Neuronal stem cell (in vitro differentiated cells): ENCODE data around the gene MUSK.

Experiments used
- DNase-seq: peaks from one replicate; pipeline ENCODE4 v3.0.0-alpha.2; 2013; ENCODE audit warnings: low spot score
- H2AFZ ChIP-seq: one replicate; pipeline ENCODE4 v1.6.1; 2013; ENCODE audit warnings: mild to moderate bottlenecking, low read length, inconsistent platforms
- H2AK5ac ChIP-seq: 2 replicates; pipeline ENCODE4 v1.6.1; 2013; ENCODE audit warnings: low read depth, mild to moderate bottlenecking, inconsistent platforms, low read length, moderate library complexity, mixed read lengths
- H2BK120ac ChIP-seq: 2 replicates; pipeline ENCODE4 v1.6.1; 2013; ENCODE audit warnings: low read depth, mild to moderate bottlenecking, inconsistent platforms, low read length, moderate library complexity, mixed read lengths
- H2BK12ac ChIP-seq: one replicate; pipeline ENCODE4 v1.6.1; 2013; ENCODE audit warnings: low read length, inconsistent platforms
- H2BK15ac ChIP-seq: 2 replicates; pipeline ENCODE4 v1.6.1; 2013; ENCODE audit warnings: mild to moderate bottlenecking, low read length, inconsistent platforms, mixed read lengths
- H2BK5ac ChIP-seq: one replicate; pipeline ENCODE4 v1.6.1; 2013; ENCODE audit warnings: inconsistent platforms, mild to moderate bottlenecking, low read length, moderate library complexity
- H3K14ac ChIP-seq: one replicate; pipeline ENCODE4 v1.6.1; 2013; ENCODE audit warnings: low read length, inconsistent platforms
- H3K18ac ChIP-seq: 2 replicates; pipeline ENCODE4 v1.6.1; 2013; ENCODE audit warnings: low read length, inconsistent platforms
- H3K23ac ChIP-seq: 2 replicates; pipeline ENCODE4 v1.6.1; 2013; ENCODE audit warnings: low read depth, mild to moderate bottlenecking, mixed read lengths, low read length, inconsistent platforms; ENCODE audit not compliant: poor library complexity
- H3K27ac ChIP-seq: replicated peaks from 3 replicates; pipeline ENCODE4 v1.5.1; 2013; ENCODE audit warnings: low read length, inconsistent platforms
- H3K27me3 ChIP-seq, 3 experiments: 2 replicates each; pipeline ENCODE4 v1.6.1; 2013; ENCODE audit warnings: low read length in 3 of 3, mild to moderate bottlenecking in 2 of 3, inconsistent platforms in 1 of 3, low read depth in 1 of 3, mixed read lengths in 1 of 3, moderate library complexity in 1 of 3; ENCODE audit not compliant: control insufficient read depth in 3 of 3, insufficient read depth in 3 of 3
- H3K36me3 ChIP-seq, 2 donors: replicated peaks in 1 of 2; 2 replicates each; pipeline ENCODE4 v1.6.1; 2013; ENCODE audit warnings: low read length in 2 of 2; ENCODE audit not compliant: control insufficient read depth in 2 of 2, insufficient read depth in 2 of 2
- H3K4ac ChIP-seq: 2 replicates; pipeline ENCODE4 v1.6.1; 2013; ENCODE audit warnings: inconsistent platforms, mild to moderate bottlenecking, low read length, moderate library complexity
- H3K4me1 ChIP-seq, 2 donors: 1 replicate in 1 of 2; 2 replicates in 1 of 2; pipeline ENCODE4 v1.6.1; 2013; ENCODE audit warnings: low read length in 2 of 2, low read depth in 1 of 2; ENCODE audit not compliant: control insufficient read depth in 2 of 2, insufficient read depth in 1 of 2
- H3K4me2 ChIP-seq: one replicate; pipeline ENCODE4 v1.6.1; 2013; ENCODE audit warnings: mild to moderate bottlenecking, low read length, inconsistent platforms; ENCODE audit not compliant: insufficient read depth, poor library complexity, severe bottlenecking
- H3K4me3 ChIP-seq, 2 donors: 2 replicates each; pipeline ENCODE4 v1.5.1; 2013; ENCODE audit warnings: low read length in 2 of 2, mild to moderate bottlenecking in 2 of 2, inconsistent platforms in 1 of 2, moderate library complexity in 1 of 2
- H3K79me1 ChIP-seq: one replicate; pipeline ENCODE4 v1.6.1; 2013; ENCODE audit warnings: low read depth, mild to moderate bottlenecking, inconsistent platforms, low read length, moderate library complexity
- H3K9ac ChIP-seq: one replicate; pipeline ENCODE4 v1.6.1; 2013; ENCODE audit warnings: mild to moderate bottlenecking, low read depth, low read length, inconsistent platforms; ENCODE audit not compliant: poor library complexity
- H3K9me3 ChIP-seq, 2 donors: replicated peaks in 1 of 2; 2 replicates each; pipeline versions ENCODE3 to v1.6.1; 2013; ENCODE audit warnings: low read length in 2 of 2, mild to moderate bottlenecking in 2 of 2, inconsistent platforms in 1 of 2, low read depth in 1 of 2, mixed read lengths in 1 of 2, moderate library complexity in 1 of 2; ENCODE audit not compliant: control insufficient read depth in 2 of 2, insufficient read depth in 1 of 2
- H4K8ac ChIP-seq: one replicate; pipeline ENCODE4 v1.6.1; 2013; ENCODE audit warnings: low read depth, mild to moderate bottlenecking, inconsistent platforms, low read length, moderate library complexity
- H4K91ac ChIP-seq: one replicate; pipeline ENCODE4 v1.6.1; 2013; ENCODE audit warnings: low read length, low read depth, mild to moderate bottlenecking, inconsistent platforms; ENCODE audit not compliant: poor library complexity
- WGBS, 2 donors: extraction: QIAGEN DNeasy Blood & Tissue Kit; methylation state at CpG; one replicate each; pipeline ENCODE4 v1.1.7; 2013; ENCODE audit warnings: missing lambda C conversion rate in 2 of 2, mixed read lengths in 1 of 2; ENCODE audit not compliant: insufficient read length in 2 of 2, insufficient replicate concordance in 1 of 2; ENCODE audit errors: extremely low coverage in 2 of 2; 5-methylcytosine and 5-hydroxymethylcytosine counted together

The MUSK gene

GRCh38 chr9:110830495-110830894 is 161.9 kb downstream of the MUSK start:
- no peak overlapping the region for H4K8ac ChIP-seq
- no peak overlapping the region for H2BK5ac ChIP-seq

GRCh38 chr9:110832926-110833325 is 164.3 kb downstream of the MUSK start:
- Histone ChIP-seq H3K4me1 (peaks cover 0 to 5% of the 10 kb centered on the region in 2 donors), H3K27me3 (no peaks in the 10 kb centered on the region), H2BK5ac (no peak overlapping the region), H3K36me3 (no peaks in the 10 kb centered on the region), H4K8ac (no peak overlapping the region), H2AK5ac (no peak overlapping the region), H2BK12ac (no peak overlapping the region), H3K4ac (no peak overlapping the region), H3K9ac (no peak overlapping the region), H3K4me2 (no peak overlapping the region), H3K18ac (no peak overlapping the region), H3K4me3 (no peak overlapping the region), H2AFZ (no peak overlapping the region), H2BK120ac (no peak overlapping the region), H3K23ac (no peak overlapping the region), H3K79me1 (peaks cover 2% of the 10 kb centered on the region), H3K14ac (no peak overlapping the region), H3K9me3 (peaks cover 0 to 2% of the 10 kb centered on the region in 2 donors), H2BK15ac (no peak overlapping the region), H4K91ac (no peak overlapping the region), H3K27ac (no peak overlapping the region)
- no peak for DNase-seq
- WGBS, 2 donors, result no CpG with 5 or more reads among the region's 3 CpGs

More at GRCh38 chr9:110830495-110830894, 161.9 kb downstream of the MUSK start:
- Histone ChIP-seq H3K9me3 (peaks cover 0 to 2% of the 10 kb centered on the region in 2 donors), H3K4me1 (peaks cover 0 to 5% of the 10 kb centered on the region in 2 donors), H2BK120ac (no peak overlapping the region), H3K36me3 (no peaks in the 10 kb centered on the region), H2BK12ac (no peak overlapping the region), H3K4ac (no peak overlapping the region), H2BK15ac (no peak overlapping the region), H3K27me3 (no peaks in the 10 kb centered on the region), H3K18ac (peak overlapping the region; percentile 59), H2AFZ (no peak overlapping the region), H3K14ac (no peak overlapping the region), H3K79me1 (peaks cover 2% of the 10 kb centered on the region), H3K4me3 (no peak overlapping the region), H4K91ac (no peak overlapping the region), H3K4me2 (no peak overlapping the region), H2AK5ac (peak overlapping the region; percentile 77), H3K27ac (no peak overlapping the region), H3K23ac (no peak overlapping the region), H3K9ac (no peak overlapping the region)
- DNase-seq, result no peak
- no CpG with 5 or more reads among the region's 21 CpGs for WGBS, 2 donors

- Histone ChIP-seq H2AK5ac (no peak overlapping the region), H3K27me3 (no peaks in the 10 kb centered on the region), H3K9me3 (peaks cover 0 to 2% of the 10 kb centered on the region in 2 donors), H3K18ac (no peak overlapping the region), H3K36me3 (no peaks in the 10 kb centered on the region), H4K91ac (no peak overlapping the region), H2BK5ac (no peak overlapping the region), H3K9ac (no peak overlapping the region), H3K14ac (no peak overlapping the region), H2BK12ac (no peak overlapping the region), H2AFZ (no peak overlapping the region), H3K4me3 (no peak overlapping the region), H3K4me1 (peaks cover 0 to 5% of the 10 kb centered on the region in 2 donors), H3K79me1 (peaks cover 2% of the 10 kb centered on the region), H2BK120ac (no peak overlapping the region), H3K4me2 (no peak overlapping the region), H4K8ac (no peak overlapping the region), H2BK15ac (no peak overlapping the region), H3K27ac (no peak overlapping the region), H3K23ac (no peak overlapping the region), H3K4ac (no peak overlapping the region)
- DNase-seq, result no peak
- WGBS, 2 donors, result no CpG with 5 or more reads among the region's 3 CpGs
Observed at GRCh38 chr9:110835404-110835803, 166.8 kb downstream of the MUSK start.

- H3K27ac ChIP-seq, result no peak overlapping the region
Observed at GRCh38 chr9:110835859-110836271, 167.3 kb downstream of the MUSK start.

More at GRCh38 chr9:110835859-110836271, 167.3 kb downstream of the MUSK start:
- H2AK5ac ChIP-seq, result no peak overlapping the region
- H3K27me3 ChIP-seq, result no peaks in the 10 kb centered on the region
- H3K9me3 ChIP-seq, result peaks cover 0 to 2% of the 10 kb centered on the region in 2 donors
- H3K36me3 ChIP-seq, result no peaks in the 10 kb centered on the region
- H3K14ac ChIP-seq, result no peak overlapping the region
- H3K9ac ChIP-seq, result no peak overlapping the region
- H4K91ac ChIP-seq, result no peak overlapping the region
- no peak overlapping the region for H2BK5ac ChIP-seq
- WGBS, 2 donors, result no CpG with 5 or more reads among the region's 1 CpG
- no peak for DNase-seq
- H2AFZ ChIP-seq, result no peak overlapping the region
- H2BK15ac ChIP-seq, result no peak overlapping the region
- H3K4me2 ChIP-seq, result no peak overlapping the region
- no peak overlapping the region for H2BK120ac ChIP-seq
- H2BK12ac ChIP-seq, result no peak overlapping the region
- no peaks in the 10 kb centered on the region for H3K79me1 ChIP-seq
- no peak overlapping the region for H3K4me3 ChIP-seq
- no peak overlapping the region for H4K8ac ChIP-seq
- peaks cover 0 to 2% of the 10 kb centered on the region in 2 donors for H3K4me1 ChIP-seq
- H3K18ac ChIP-seq, result no peak overlapping the region
- H3K23ac ChIP-seq, result no peak overlapping the region
- no peak overlapping the region for H3K4ac ChIP-seq
